Esophagus muscularis mucosa (tissue), 4 donors: ENCODE measurements around the gene KCNN1. TPM values are rescaled to one million over a fixed set of nuclear protein-coding genes. Genes with fewer than 3 reads are reported as not detected.

Source experiments
- DNase-seq: peaks from one replicate; pipeline ENCODE4 v3.0.0-alpha.2; 2017; ENCODE audit errors: extremely low spot score
- H3K27ac ChIP-seq, 4 donors: fragments of 200-600 bp; sonication (generic); replicated peaks in 1 of 4; 1 replicate in 3 of 4; 2 replicates in 1 of 4; pipeline ENCODE4 v1.5.1; 2016 to 2019; ENCODE audit warnings: mild to moderate bottlenecking in 1 of 4
- H3K27me3 ChIP-seq, 4 donors: fragments of 200-600 bp; sonication (generic); one replicate each; pipeline versions ENCODE4 v1.5.1 to v1.6.0; 2016 to 2019
- H3K36me3 ChIP-seq, 4 donors: fragments of 200-600 bp; sonication (generic); one replicate each; pipeline ENCODE4 v1.5.1; 2016 to 2019
- H3K4me1 ChIP-seq, 4 donors: fragments of 200-600 bp; sonication (generic); one replicate each; pipeline ENCODE4 v1.5.1; 2016 to 2019
- H3K4me3 ChIP-seq, 4 donors: fragments of 200-600 bp; sonication (generic); 1 replicate in 2 of 4; 2 replicates in 2 of 4; pipeline ENCODE4 v1.5.1; 2016 to 2019; ENCODE audit warnings: mild to moderate bottlenecking in 4 of 4, moderate library complexity in 1 of 4
- H3K9me3 ChIP-seq, 4 donors: fragments of 200-600 bp; sonication (generic); 1 replicate in 3 of 4; 2 replicates in 1 of 4; pipeline ENCODE4 v1.5.1; 2016 to 2019
- EP300 ChIP-seq: sonication (generic); formaldehyde crosslinking; IDR thresholded peaks from one replicate; pipeline ENCODE4 v1.6.1; 2017; ENCODE audit warnings: antibody characterized with exemption
- POLR2A ChIP-seq: fragments of 450-650 bp; IDR thresholded peaks from one replicate; pipeline ENCODE4 v1.6.1; 2017; ENCODE audit warnings: antibody characterized with exemption, moderate library complexity, mild to moderate bottlenecking, low read depth
- POLR2AphosphoS5 ChIP-seq, 2 donors: sonication (generic); formaldehyde crosslinking; IDR thresholded peaks; one replicate each; pipeline ENCODE4 v1.6.1; 2017; ENCODE audit warnings: antibody characterized with exemption in 2 of 2
- WGBS: methylation state at CpG from one replicate; pipeline ENCODE4 v1.1.5; 2018; 5-methylcytosine and 5-hydroxymethylcytosine counted together
- intact Hi-C: fragments of 100-400 bp; cut with DNase I; formaldehyde crosslinking; loops from one replicate; pipeline ENCODE4 v1.15.1; 2023
- total RNA-seq, 4 donors: library from RNA; depleted of rRNA; stranded (reverse); fragments of >200 nt; gene quantifications; one replicate each; pipeline versions ENCODE4 v1.1.0 to v1.2.1, GENCODE V29; 2016
- TF ChIP-seq, protein P1 (sequence below), 3 experiments: fragments of 200-600 bp in 2 of 3; fragments of 450-650 bp in 1 of 3; sonication (generic) in 2 of 3; IDR thresholded peaks; one replicate each; pipeline ENCODE4 v1.5.1; 2017 to 2019; ENCODE audit warnings: antibody characterized with exemption in 3 of 3, mild to moderate bottlenecking in 2 of 3, moderate library complexity in 1 of 3

Gene KCNN1
- total RNA-seq, 4 donors from 2014 or later: 0.17 to 0.23 TPM; not detected in 2

DNA sequence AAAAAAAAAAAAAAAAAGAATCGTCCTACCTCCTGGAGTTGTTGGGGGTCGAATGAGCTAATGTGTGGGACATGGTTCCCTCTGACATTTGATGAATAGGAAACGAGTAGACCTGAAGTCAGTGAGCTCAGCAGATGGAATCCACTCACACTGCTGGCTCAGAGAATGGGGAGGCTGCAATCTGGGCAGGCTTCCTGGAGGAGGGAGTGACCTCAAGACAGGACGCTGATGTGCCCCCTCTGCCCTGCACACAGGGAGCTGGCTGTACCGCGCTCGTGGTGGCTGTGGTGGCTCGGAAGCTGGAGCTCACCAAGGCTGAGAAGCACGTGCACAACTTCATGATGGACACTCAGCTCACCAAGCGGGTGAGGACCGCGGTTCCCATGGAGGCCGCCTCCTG is 21.3 kb downstream of the KCNN1 start:
- intact Hi-C loops: no loop called here
- Histone ChIP-seq H3K27ac (no peak overlapping the region), H3K4me3 (no peak overlapping the region), H3K36me3 (no peaks in the 10 kb centered on the region), H3K9me3 (no peaks in the 10 kb centered on the region), H3K4me1 (no peaks in the 10 kb centered on the region), H3K27me3 (peaks cover 0 to 33% (median 0%) of the 10 kb centered on the region in 4 donors)
- 85% methylated on average over 9 of the region's 13 CpGs for WGBS
- no peak for DNase-seq
- TF ChIP-seq POLR2A (no peak), POLR2AphosphoS5 (IDR thresholded peaks at IDR 0.05) (no peak), EP300 (no peak)
- TF ChIP-seq, protein P1, sequence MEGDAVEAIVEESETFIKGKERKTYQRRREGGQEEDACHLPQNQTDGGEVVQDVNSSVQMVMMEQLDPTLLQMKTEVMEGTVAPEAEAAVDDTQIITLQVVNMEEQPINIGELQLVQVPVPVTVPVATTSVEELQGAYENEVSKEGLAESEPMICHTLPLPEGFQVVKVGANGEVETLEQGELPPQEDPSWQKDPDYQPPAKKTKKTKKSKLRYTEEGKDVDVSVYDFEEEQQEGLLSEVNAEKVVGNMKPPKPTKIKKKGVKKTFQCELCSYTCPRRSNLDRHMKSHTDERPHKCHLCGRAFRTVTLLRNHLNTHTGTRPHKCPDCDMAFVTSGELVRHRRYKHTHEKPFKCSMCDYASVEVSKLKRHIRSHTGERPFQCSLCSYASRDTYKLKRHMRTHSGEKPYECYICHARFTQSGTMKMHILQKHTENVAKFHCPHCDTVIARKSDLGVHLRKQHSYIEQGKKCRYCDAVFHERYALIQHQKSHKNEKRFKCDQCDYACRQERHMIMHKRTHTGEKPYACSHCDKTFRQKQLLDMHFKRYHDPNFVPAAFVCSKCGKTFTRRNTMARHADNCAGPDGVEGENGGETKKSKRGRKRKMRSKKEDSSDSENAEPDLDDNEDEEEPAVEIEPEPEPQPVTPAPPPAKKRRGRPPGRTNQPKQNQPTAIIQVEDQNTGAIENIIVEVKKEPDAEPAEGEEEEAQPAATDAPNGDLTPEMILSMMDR (IDR thresholded peaks at IDR 0.05): no peak

GRCh38 chr19:17989425-17990094 is 22.7 kb downstream of the KCNN1 start:
- Histone ChIP-seq H3K36me3 (no peaks in the 10 kb centered on the region), H3K9me3 (no peaks in the 10 kb centered on the region), H3K4me1 (no peaks in the 10 kb centered on the region), H3K27me3 (peaks cover 0 to 24% (median 0%) of the 10 kb centered on the region in 4 donors), H3K4me3 (no peak overlapping the region), H3K27ac (no peak overlapping the region)
- WGBS: 90% methylated on average over 16 of the region's 16 CpGs
- intact Hi-C loops: no loop called here
- TF ChIP-seq EP300: no peak
- no peak for TF ChIP-seq POLR2AphosphoS5 (IDR thresholded peaks at IDR 0.05)
- no peak for TF ChIP-seq POLR2A
- no peak for DNase-seq

GRCh38 chr19:17993076-17993813 is 26.3 kb downstream of the KCNN1 start:
- DNase-seq: no peak
- intact Hi-C loops: no loop called here
- Histone ChIP-seq H3K4me3 (no peak overlapping the region), H3K27ac (no peak overlapping the region), H3K36me3 (no peaks in the 10 kb centered on the region), H3K9me3 (no peaks in the 10 kb centered on the region), H3K27me3 (peaks cover 0 to 15% (median 0%) of the 10 kb centered on the region in 4 donors), H3K4me1 (peaks cover 0 to 8% (median 3%) of the 10 kb centered on the region in 4 donors)
- 85% methylated on average over 19 of the region's 27 CpGs for WGBS
- TF ChIP-seq EP300: no peak
- TF ChIP-seq POLR2AphosphoS5 (IDR thresholded peaks at IDR 0.05): no peak
- TF ChIP-seq POLR2A: no peak
- TF ChIP-seq, protein P1 (IDR thresholded peaks at IDR 0.05): no peak

- Histone ChIP-seq H3K9me3 (no peaks in the 10 kb centered on the region), H3K27me3 (peaks cover 0 to 15% (median 0%) of the 10 kb centered on the region in 4 donors), H3K4me3 (no peak overlapping the region), H3K27ac (no peak overlapping the region), H3K4me1 (peaks cover 7 to 23% (median 17%) of the 10 kb centered on the region in 4 donors), H3K36me3 (no peaks in the 10 kb centered on the region)
- intact Hi-C loops: loop anchor here (1.0 to 2.0 kb wide), 2 partner anchors 59 to 138 kb away; partner anchors contain the start of gene RPL18A
- no peak for TF ChIP-seq POLR2A
- TF ChIP-seq EP300: no peak
- TF ChIP-seq POLR2AphosphoS5 (IDR thresholded peaks at IDR 0.05): peak in 1 of 2 donors; percentile 67
- TF ChIP-seq, protein P1 (IDR thresholded peaks at IDR 0.05): peak; percentile 98 to 99 (median 99)
- DNase-seq: peak; percentile 96
- WGBS: 7% methylated on average over 14 of the region's 15 CpGs
These were observed 30.0 kb downstream of the KCNN1 start for GRCh38 chr19:17996826-17997316.
